SH-SY5Y (cell line): ENCODE data around the gene DLG1.

Experiments
- GATA2 ChIP-seq: IDR thresholded peaks from 2 replicates; pipeline ENCODE4 v1.6.1; 2011; ENCODE audit warnings: mild to moderate bottlenecking, low read depth, low read length
- GATA3 ChIP-seq: IDR thresholded peaks from 2 replicates; pipeline ENCODE4 v1.6.1; 2011; ENCODE audit warnings: low read depth, mild to moderate bottlenecking, low read length, moderate library complexity

- TF ChIP-seq GATA2 (no peak), GATA3 (no peak)
These were observed 10.2 kb upstream of the DLG1 start for GRCh38 chr3:197308591-197308990.
